Activated naive CD8-positive, alpha-beta T cell treated with anti-CD3 and anti-CD28 coated beads for 36 hours (primary cell): ENCODE data around the gene ZNF785. TPM values are rescaled to one million over a fixed set of nuclear protein-coding genes. Genes with fewer than 3 reads are reported as not detected.
A peak's percentile ranks its signal among the peaks of the same experiment; 100 is the strongest.
"Not testable (repeated sequence)": the region's sequence is repeated elsewhere in the genome, so short reads cannot be mapped to it uniquely, and the experiment has no call there.

Experiments used
- DNase-seq: peaks from one replicate; pipeline ENCODE4 v3.0.0; 2021
- H3K27ac Mint-ChIP-seq: one replicate; pipeline ENCODE4 v1.8.0; 2022; ENCODE audit warnings: mild to moderate bottlenecking, moderate library complexity, mixed read lengths
- H3K27me3 Mint-ChIP-seq: one replicate; pipeline ENCODE4 v1.8.0; 2022; ENCODE audit warnings: mild to moderate bottlenecking, mixed read lengths
- H3K36me3 Mint-ChIP-seq: one replicate; pipeline ENCODE4 v1.8.0; 2021; ENCODE audit warnings: mild to moderate bottlenecking, mixed read lengths
- H3K4me1 Mint-ChIP-seq: one replicate; pipeline ENCODE4 v1.8.0; 2021; ENCODE audit warnings: mixed read lengths
- H3K4me3 Mint-ChIP-seq: one replicate; pipeline ENCODE4 v1.8.0; 2022; ENCODE audit warnings: mild to moderate bottlenecking, moderate library complexity, mixed read lengths
- H3K9me3 Mint-ChIP-seq: one replicate; pipeline ENCODE4 v1.8.0; 2022; ENCODE audit warnings: mixed read lengths
- total RNA-seq, 2 experiments: library from RNA; stranded (reverse); gene quantifications; one replicate each; pipeline ENCODE4 v1.2.3, GENCODE V29; 2021

ZNF785 gene
- total RNA-seq, 2 experiments from 2014 or later, result 6.4 to 7.8 TPM

- no peak for DNase-seq
- H3K27ac Mint-ChIP-seq, result no peak overlapping the region
- H3K9me3 Mint-ChIP-seq, result no peaks in the 10 kb centered on the region
- no peaks in the 10 kb centered on the region for H3K27me3 Mint-ChIP-seq
- H3K4me1 Mint-ChIP-seq, result peaks cover 10% of the 10 kb centered on the region
- H3K36me3 Mint-ChIP-seq, result peaks cover 20% of the 10 kb centered on the region
- H3K4me3 Mint-ChIP-seq, result no peak overlapping the region
These were observed 43.8 kb downstream of the ZNF785 start for GRCh38 chr16:30541502-30542329.

GRCh38 chr16:30540916-30541464, 44.5 kb downstream of the ZNF785 start:
- H3K4me1 Mint-ChIP-seq, result peaks cover 17% of the 10 kb centered on the region
- peaks cover 25% of the 10 kb centered on the region for H3K36me3 Mint-ChIP-seq
- not testable (repeated sequence) for H3K4me3 Mint-ChIP-seq, DNase-seq, H3K27ac Mint-ChIP-seq, H3K9me3 Mint-ChIP-seq, H3K27me3 Mint-ChIP-seq

- not testable (repeated sequence) for H3K27ac Mint-ChIP-seq, H3K27me3 Mint-ChIP-seq, H3K4me3 Mint-ChIP-seq, DNase-seq, H3K9me3 Mint-ChIP-seq
- Mint-ChIP-seq H3K36me3 (peaks cover 28% of the 10 kb centered on the region), H3K4me1 (peaks cover 17% of the 10 kb centered on the region)
These were observed 45.4 kb downstream of the ZNF785 start for GRCh38 chr16:30539986-30540526.

- peaks cover 31% of the 10 kb centered on the region for H3K36me3 Mint-ChIP-seq
- no peaks in the 10 kb centered on the region for H3K27me3 Mint-ChIP-seq
- no peak overlapping the region for H3K27ac Mint-ChIP-seq
- peaks cover 17% of the 10 kb centered on the region for H3K4me1 Mint-ChIP-seq
- no peak overlapping the region for H3K4me3 Mint-ChIP-seq
- DNase-seq, result no peak
- no peaks in the 10 kb centered on the region for H3K9me3 Mint-ChIP-seq
These were observed 46.2 kb downstream of the ZNF785 start for GRCh38 chr16:30539000-30539964.

GRCh38 chr16:30536391-30537024, 49.0 kb downstream of the ZNF785 start:
- H3K27me3 Mint-ChIP-seq, DNase-seq, H3K9me3 Mint-ChIP-seq: not testable (repeated sequence)
- peak overlapping the region; percentile 99 for H3K27ac Mint-ChIP-seq
- H3K36me3 Mint-ChIP-seq, result peaks cover 36% of the 10 kb centered on the region
- peaks cover 22% of the 10 kb centered on the region for H3K4me1 Mint-ChIP-seq
- H3K4me3 Mint-ChIP-seq, result peak overlapping the region; percentile 98

GRCh38 chr16:30535777-30536190, 49.7 kb downstream of the ZNF785 start:
- peak; percentile 70 for DNase-seq
- H3K4me1 Mint-ChIP-seq, result peaks cover 24% of the 10 kb centered on the region
- peaks cover 36% of the 10 kb centered on the region for H3K36me3 Mint-ChIP-seq
- H3K9me3 Mint-ChIP-seq, result no peaks in the 10 kb centered on the region
- H3K27me3 Mint-ChIP-seq, result no peaks in the 10 kb centered on the region
- H3K27ac Mint-ChIP-seq, result peak overlapping the region; percentile 99
- peak overlapping the region; percentile 98 for H3K4me3 Mint-ChIP-seq

GRCh38 chr16:30535106-30535776, 50.3 kb downstream of the ZNF785 start:
- H3K36me3 Mint-ChIP-seq, result peaks cover 36% of the 10 kb centered on the region
- H3K4me3 Mint-ChIP-seq, result peak overlapping the region; percentile 98
- H3K27me3 Mint-ChIP-seq, result no peaks in the 10 kb centered on the region
- peaks cover 28% of the 10 kb centered on the region for H3K4me1 Mint-ChIP-seq
- no peak for DNase-seq
- H3K9me3 Mint-ChIP-seq, result no peaks in the 10 kb centered on the region
- peak overlapping the region; percentile 99 for H3K27ac Mint-ChIP-seq

GRCh38 chr16:30534368-30535105, 51.0 kb downstream of the ZNF785 start, which contains the start of gene ZNF747:
TSS of gene ZNF747 (minus strand) at chr16:30534858. CDS start at chr16:30534679, 179 bp downstream.
- peak within 1 kb of the TSS; percentile 98 for H3K4me3 Mint-ChIP-seq
- H3K27me3 Mint-ChIP-seq, result no peaks in the 10 kb centered on the region
- H3K4me1 Mint-ChIP-seq, result peaks cover 32% of the 10 kb centered on the region
- peak within 1 kb of the TSS; percentile 99 for H3K27ac Mint-ChIP-seq
- H3K36me3 Mint-ChIP-seq, result peaks cover 36% of the 10 kb centered on the region
- peak; percentile 93 for DNase-seq
- no peaks in the 10 kb centered on the region for H3K9me3 Mint-ChIP-seq

- no peaks in the 10 kb centered on the region for H3K9me3 Mint-ChIP-seq
- H3K27ac Mint-ChIP-seq, result peak overlapping the region; percentile 99
- peak; percentile 24 for DNase-seq
- peaks cover 35% of the 10 kb centered on the region for H3K4me1 Mint-ChIP-seq
- H3K36me3 Mint-ChIP-seq, result peaks cover 36% of the 10 kb centered on the region
- no peaks in the 10 kb centered on the region for H3K27me3 Mint-ChIP-seq
- peak overlapping the region; percentile 98 for H3K4me3 Mint-ChIP-seq
These were observed 51.6 kb downstream of the ZNF785 start for GRCh38 chr16:30533748-30534367.

- peak overlapping the region; percentile 81 for H3K4me3 Mint-ChIP-seq
- peaks cover 32% of the 10 kb centered on the region for H3K36me3 Mint-ChIP-seq
- H3K27ac Mint-ChIP-seq, result peak overlapping the region; percentile 88
- no peak for DNase-seq
- no peaks in the 10 kb centered on the region for H3K27me3 Mint-ChIP-seq
- H3K4me1 Mint-ChIP-seq, result peaks cover 35% of the 10 kb centered on the region
- no peaks in the 10 kb centered on the region for H3K9me3 Mint-ChIP-seq
These were observed 52.4 kb downstream of the ZNF785 start for GRCh38 chr16:30533146-30533522.

GRCh38 chr16:30532285-30533145, 53.0 kb downstream of the ZNF785 start:
- H3K4me1 Mint-ChIP-seq, result peaks cover 35% of the 10 kb centered on the region
- H3K4me3 Mint-ChIP-seq, result peak overlapping the region; percentile 81

More at GRCh38 chr16:30532285-30533145, 53.0 kb downstream of the ZNF785 start:
- Mint-ChIP-seq H3K36me3 (peaks cover 26% of the 10 kb centered on the region), H3K27ac (peak overlapping the region; percentile 88), H3K27me3 (no peaks in the 10 kb centered on the region), H3K9me3 (no peaks in the 10 kb centered on the region)
- DNase-seq, result no peak
